A549 (cell line): ENCODE data around the gene SLC39A11. TPM values are rescaled to one million over a fixed set of nuclear protein-coding genes. Genes with fewer than 3 reads are reported as not detected.

Source experiments
- ATAC-seq, 2 experiments: fragments of 200-7000 bp in 1 of 2; fragments of >200 bp in 1 of 2; cut with Nextera tagmentation in 1 of 2; cut with Tn5 transposase in 1 of 2; 3 replicates each; pipeline versions ENCODE4 v1.8.0 to v1.9.1; 2018 to 2020; ENCODE audit warnings: mild to moderate bottlenecking in 1 of 2, moderate library complexity in 1 of 2
- CTCF ChIA-PET: fragments of 300-600 bp; sonication (Branson Sonifier 250); formaldehyde crosslinking; extraction: SDS; loops from one replicate; lab custom pipeline; 2021; ENCODE audit warnings: antibody characterized with exemption, inconsistent platforms; lab: Yijun Ruan, JAX
- POLR2A ChIA-PET: fragments of 350-600 bp; formaldehyde crosslinking; extraction: SDS; loops from one replicate; lab custom pipeline; 2021; ENCODE audit warnings: antibody characterized with exemption, inconsistent platforms; lab: Yijun Ruan, JAX
- DNase-seq, 2 experiments: peaks; one replicate each; pipeline versions ENCODE4 v3.0.0 to v3.0.0-alpha.2; 2011 to 2016; ENCODE audit warnings: low read depth in 1 of 2, low spot score in 1 of 2
- FAIRE-seq: peaks from 2 replicates; lab custom pipeline; 2011; peaks lifted over from hg19 to GRCh38; lab: Jason Lieb, UNC
- H3K27ac ChIP-seq, 2 experiments: fragments of >200 bp; sonication (Bioruptor Twin); formaldehyde crosslinking; 3 replicates each; pipeline ENCODE4 v1.5.1; 2016 to 2017
- H3K4me1 ChIP-seq: fragments of >200 bp; sonication (Bioruptor Twin); formaldehyde crosslinking; 3 replicates; pipeline ENCODE4 v1.6.1; 2016
- H3K4me2 ChIP-seq: fragments of >200 bp; sonication (Bioruptor Twin); formaldehyde crosslinking; 3 replicates; pipeline ENCODE4 v1.6.1; 2016
- H3K4me3 ChIP-seq: fragments of >200 bp; sonication (Bioruptor Twin); formaldehyde crosslinking; 3 replicates; pipeline ENCODE4 v1.5.1; 2016
- H3K9me3 ChIP-seq: fragments of >200 bp; sonication (Bioruptor Twin); formaldehyde crosslinking; 3 replicates; pipeline ENCODE4 v1.6.1; 2016
- ATOH8 ChIP-seq: fragments of 250-450 bp; sonication (Bioruptor Pico); IDR thresholded peaks from 2 replicates; pipeline ENCODE4 v1.5.0; 2020; ENCODE audit warnings: low read depth, mild to moderate bottlenecking, moderate library complexity
- BHLHE40 ChIP-seq: IDR thresholded peaks from 2 replicates; pipeline ENCODE4 v1.6.1; 2012; ENCODE audit warnings: low read depth, low read length, inconsistent platforms
- CBX2 ChIP-seq: fragments of 200-600 bp; sonication (generic); IDR thresholded peaks from 2 replicates; pipeline ENCODE4 v1.6.1; 2016; ENCODE audit warnings: low read depth, mild to moderate bottlenecking, borderline replicate concordance
- CBX8 ChIP-seq: fragments of 200-600 bp; sonication (generic); IDR thresholded peaks from 2 replicates; pipeline ENCODE4 v1.6.1; 2016
- CTCF ChIP-seq: fragments of >200 bp; sonication (Bioruptor Twin); formaldehyde crosslinking; IDR thresholded peaks from 3 replicates; pipeline ENCODE4 v1.5.1; 2016
- E2F6 ChIP-seq: IDR thresholded peaks from 2 replicates; pipeline ENCODE4 v1.6.1; 2012; ENCODE audit warnings: low read depth, borderline replicate concordance
- EHF ChIP-seq: fragments of 250-450 bp; sonication (Bioruptor Pico); IDR thresholded peaks from 2 replicates; pipeline ENCODE4 v1.5.0; 2020; ENCODE audit warnings: mild to moderate bottlenecking
- FOSB ChIP-seq: fragments of 250-450 bp; sonication (Bioruptor Pico); IDR thresholded peaks from 2 replicates; pipeline ENCODE4 v1.5.0; 2020; ENCODE audit warnings: mild to moderate bottlenecking, moderate library complexity
- GATA3 ChIP-seq: IDR thresholded peaks from 2 replicates; pipeline ENCODE4 v1.6.1; 2012; ENCODE audit warnings: borderline replicate concordance
- HEYL ChIP-seq: fragments of 250-450 bp; sonication (Bioruptor Pico); IDR thresholded peaks from 2 replicates; pipeline ENCODE4 v1.8.0; 2021; ENCODE audit warnings: mild to moderate bottlenecking, moderate library complexity
- JUNB ChIP-seq: fragments of >200 bp; sonication (Bioruptor Twin); formaldehyde crosslinking; IDR thresholded peaks from 2 replicates; pipeline ENCODE4 v1.6.1; 2016
- KDM1A ChIP-seq: fragments of 200-600 bp; sonication (generic); IDR thresholded peaks from 2 replicates; pipeline ENCODE4 v1.6.1; 2016; ENCODE audit warnings: low read depth, mild to moderate bottlenecking
- MAFK ChIP-seq: fragments of 450-650 bp; IDR thresholded peaks from 2 replicates; pipeline ENCODE4 v1.6.1; 2014; ENCODE audit not compliant: partially characterized antibody
- MAZ ChIP-seq: fragments of 150-350 bp; IDR thresholded peaks from 2 replicates; pipeline ENCODE4 v1.6.1; 2014; ENCODE audit warnings: antibody characterized with exemption, low read depth, low read length, borderline replicate concordance
- MYC ChIP-seq: IDR thresholded peaks from 2 replicates; pipeline ENCODE4 v1.6.1; 2012; ENCODE audit warnings: mild to moderate bottlenecking, inconsistent platforms, low read length, improper control_type of control experiment, borderline replicate concordance
- NFE2L2 ChIP-seq: fragments of 150-350 bp; conservative IDR thresholded peaks from 2 replicates; pipeline ENCODE4 v1.6.1; 2014; ENCODE audit warnings: low read length
- PHF8 ChIP-seq: fragments of 200-600 bp; sonication (generic); IDR thresholded peaks from 2 replicates; pipeline ENCODE4 v1.6.1; 2016; ENCODE audit warnings: low read depth, mild to moderate bottlenecking, antibody characterized with exemption, moderate library complexity, borderline replicate concordance
- POLR2AphosphoS2 ChIP-seq: conservative IDR thresholded peaks from 2 replicates; pipeline ENCODE4 v1.6.1; 2012; ENCODE audit warnings: low read length, improper control_type of control experiment, inconsistent platforms
- RFX5 ChIP-seq: fragments of 450-650 bp; IDR thresholded peaks from 2 replicates; pipeline ENCODE4 v1.7.1; 2014; ENCODE audit warnings: antibody characterized with exemption, mild to moderate bottlenecking, moderate library complexity
- RNF2 ChIP-seq: fragments of 200-600 bp; sonication (generic); IDR thresholded peaks from 2 replicates; pipeline ENCODE4 v1.6.1; 2016; ENCODE audit warnings: low read depth, mild to moderate bottlenecking, antibody characterized with exemption, moderate library complexity, borderline replicate concordance
- ZC3H11A ChIP-seq: fragments of 450-650 bp; IDR thresholded peaks from 2 replicates; pipeline ENCODE4 v1.6.1; 2014; ENCODE audit warnings: antibody characterized with exemption, mild to moderate bottlenecking
- ZNF302 ChIP-seq: fragments of 250-450 bp; sonication (Bioruptor Pico); IDR thresholded peaks from 2 replicates; pipeline ENCODE4 v1.9.0; 2021; ENCODE audit warnings: inconsistent platforms, mild to moderate bottlenecking, moderate library complexity
- WGBS: methylation state at CpG from one replicate; pipeline ENCODE4 v1.1.6; 2017; ENCODE audit errors: missing lambda C conversion rate; 5-methylcytosine and 5-hydroxymethylcytosine counted together
- polyA plus RNA-seq, 4 experiments: library from polyadenylated mRNA; depleted of rRNA in 3 of 4; stranded (reverse); fragments of >200 nt; fragmentation: RNase III in 1 of 4; extraction: RNeasy Plus Mini Kit Qiagen cat#74134 plus additional on column Dnase treatment in 1 of 4; gene quantifications; 2 replicates in 3 of 4; 3 replicates in 1 of 4; pipeline ENCODE4 v1.2.3, GENCODE V29; 2011 to 2017
- TF ChIP-seq, protein P1 (sequence below): fragments of 150-350 bp; IDR thresholded peaks from 2 replicates; pipeline ENCODE4 v1.6.1; 2014; ENCODE audit warnings: low read depth, mild to moderate bottlenecking, low read length
- TF ChIP-seq, protein P2 (sequence below): IDR thresholded peaks from 2 replicates; pipeline ENCODE4 v1.6.1; 2012

The SLC39A11 gene
- polyA plus RNA-seq, 2 of the 4 experiments (the other 2 are of a cell fraction) = 18.4 to 25.2 TPM

DNA sequence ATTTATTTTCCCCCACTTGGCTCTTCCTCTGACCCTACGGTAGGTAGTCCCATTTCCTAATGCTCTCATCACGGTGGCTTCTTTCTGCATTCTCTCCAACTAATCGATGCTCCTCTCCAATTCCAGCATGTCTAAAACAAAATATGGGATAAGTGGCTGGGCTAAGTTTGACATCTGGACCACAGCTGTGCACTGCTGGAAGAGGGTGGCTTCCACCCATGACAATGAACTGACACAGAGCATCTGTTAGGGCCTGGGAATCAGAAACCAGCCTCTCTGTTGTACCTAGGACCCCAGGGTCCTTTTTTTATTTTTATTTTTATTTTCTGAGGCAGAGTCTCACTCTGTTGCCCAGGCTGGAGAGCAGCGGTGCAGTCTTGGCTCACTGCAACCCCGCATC is 29.0 kb upstream of the SLC39A11 start (continued):
- TF ChIP-seq E2F6 = no peak

DNA sequence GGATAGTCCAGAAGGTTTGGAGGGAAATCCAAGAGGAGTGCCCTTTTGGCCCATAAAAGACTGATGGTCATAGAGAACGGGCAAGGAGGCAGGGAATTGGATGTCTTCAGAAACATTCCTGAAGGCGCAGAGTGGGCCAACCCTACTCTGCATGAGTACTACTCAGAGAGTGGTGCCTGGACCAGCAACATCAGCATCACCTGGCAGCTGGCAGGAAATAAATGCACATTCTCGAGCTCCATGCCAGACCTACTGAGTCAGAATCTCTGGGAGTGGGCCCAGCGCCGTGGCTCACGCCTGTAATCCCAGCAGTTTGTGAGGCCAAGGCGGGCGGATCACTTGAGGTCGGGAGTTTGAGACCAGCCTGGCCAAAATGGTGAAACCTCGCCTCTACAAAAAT is 27.1 kb upstream of the SLC39A11 start:
- no peak for FAIRE-seq
- POLR2A ChIA-PET = no interaction called here
- no peaks in the 10 kb centered on the region for H3K9me3 ChIP-seq
- TF ChIP-seq RFX5 = no peak
- no peak for TF ChIP-seq CTCF
- TF ChIP-seq RNF2 = no peak
- no peak for TF ChIP-seq JUNB
- TF ChIP-seq ZC3H11A = no peak
- TF ChIP-seq KDM1A = no peak
- no peak for TF ChIP-seq BHLHE40
- TF ChIP-seq POLR2AphosphoS2 = no peak
- TF ChIP-seq, protein P1, sequence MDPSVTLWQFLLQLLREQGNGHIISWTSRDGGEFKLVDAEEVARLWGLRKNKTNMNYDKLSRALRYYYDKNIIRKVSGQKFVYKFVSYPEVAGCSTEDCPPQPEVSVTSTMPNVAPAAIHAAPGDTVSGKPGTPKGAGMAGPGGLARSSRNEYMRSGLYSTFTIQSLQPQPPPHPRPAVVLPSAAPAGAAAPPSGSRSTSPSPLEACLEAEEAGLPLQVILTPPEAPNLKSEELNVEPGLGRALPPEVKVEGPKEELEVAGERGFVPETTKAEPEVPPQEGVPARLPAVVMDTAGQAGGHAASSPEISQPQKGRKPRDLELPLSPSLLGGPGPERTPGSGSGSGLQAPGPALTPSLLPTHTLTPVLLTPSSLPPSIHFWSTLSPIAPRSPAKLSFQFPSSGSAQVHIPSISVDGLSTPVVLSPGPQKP = no peak
- TF ChIP-seq MAFK = no peak
- no peak for TF ChIP-seq ZNF302 (CRISPR knock-in tag)
- TF ChIP-seq, protein P2, sequence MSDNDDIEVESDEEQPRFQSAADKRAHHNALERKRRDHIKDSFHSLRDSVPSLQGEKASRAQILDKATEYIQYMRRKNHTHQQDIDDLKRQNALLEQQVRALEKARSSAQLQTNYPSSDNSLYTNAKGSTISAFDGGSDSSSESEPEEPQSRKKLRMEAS = no peak
- no peak for TF ChIP-seq GATA3
- TF ChIP-seq FOSB (CRISPR knock-in tag) = no peak
- 71% methylated on average over 10 of the region's 10 CpGs for WGBS
- no peak overlapping the region for H3K27ac ChIP-seq
- no peak for ATAC-seq
- CTCF ChIA-PET = no interaction called here
- H3K4me3 ChIP-seq = no peak overlapping the region
- H3K4me1 ChIP-seq = no peaks in the 10 kb centered on the region
- H3K4me2 ChIP-seq = no peak overlapping the region
- no peak for DNase-seq

DNA sequence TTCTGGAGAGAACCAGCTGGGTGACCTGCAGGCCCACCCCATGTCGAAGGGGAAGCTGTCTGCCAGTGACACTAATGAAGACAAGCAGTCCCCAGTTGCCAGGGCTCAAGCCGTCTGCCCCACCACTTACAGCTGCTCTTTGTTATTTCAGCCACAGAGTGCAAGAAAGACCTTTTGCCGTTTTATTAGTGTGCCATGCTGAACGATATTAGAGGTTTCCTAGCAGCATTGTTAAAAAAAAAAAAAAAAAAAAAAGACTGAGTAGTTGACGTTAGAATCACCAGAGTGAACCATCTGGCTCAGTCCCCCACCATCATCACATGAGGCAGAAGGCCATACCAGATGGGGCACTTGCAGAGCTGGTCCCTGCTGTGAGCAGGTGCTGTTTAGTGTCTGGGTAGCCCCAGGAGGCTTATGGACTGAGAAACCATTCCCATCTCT is 26.5 kb upstream of the SLC39A11 start:
- CTCF ChIA-PET = interaction anchor here (0.6 to 0.7 kb wide), 2 partner anchors 30 to 943 kb away, joined by 3 to 4 read pairs; no protein-coding TSS in a partner anchor
- H3K4me1 ChIP-seq = no peaks in the 10 kb centered on the region
- TF ChIP-seq EHF (CRISPR knock-in tag) (no peak), ATOH8 (CRISPR knock-in tag) (no peak), E2F6 (no peak), NFE2L2 (no peak), MAZ (no peak), PHF8 (no peak), MYC (no peak), MAFK (no peak), KDM1A (no peak), HEYL (no peak), CBX8 (no peak), CBX2 (no peak)
- H3K27ac ChIP-seq = no peak overlapping the region
- DNase-seq (no peak), ATAC-seq (no peak), FAIRE-seq (no peak)
- POLR2A ChIA-PET = no interaction called here
- H3K4me2 ChIP-seq = no peak overlapping the region
- H3K9me3 ChIP-seq = no peaks in the 10 kb centered on the region
- no peak overlapping the region for H3K4me3 ChIP-seq
- 72% methylated on average over 5 of the region's 5 CpGs for WGBS
